ENCODE data around the gene MCTP2.

MCTP2 gene

GRCh38 chr15:94532226-94532625 is 300.9 kb downstream of the MCTP2 start:
- Histone ChIP-seq H3K9me3 (ENCODE audit: control insufficient read depth, low read length) (no peaks in the 10 kb centered on the region), H3K27ac (ENCODE audit: low read depth, low read length, severe bottlenecking) (no peak overlapping the region), H3K4me1 (ENCODE audit: control insufficient read depth, insufficient read depth, low read length, poor library complexity, severe bottlenecking) (no peaks in the 10 kb centered on the region), H3K4me3 (ENCODE audit: extremely low read depth, insufficient read depth, low read length, poor library complexity, severe bottlenecking) (no peak overlapping the region), H3K36me3 (ENCODE audit: control insufficient read depth, insufficient read depth, low read length) (no peaks in the 10 kb centered on the region)
- WGBS, 2 experiments (ENCODE audit: insufficient coverage in 2 of 2) = 80 to 83% methylated on average over 1 to 3 of the region's 3 CpGs

Data from mesodermal cell (in vitro differentiated cells).